Thyroid gland (tissue), 4 donors: ENCODE measurements around the gene GLIPR2.

Experiments used
- CTCF ChIP-seq, 6 experiments: fragments of 200-600 bp in 3 of 6; fragments of 450-650 bp in 3 of 6; sonication (generic) in 3 of 6; IDR thresholded peaks; one replicate each; pipeline ENCODE4 v1.5.1; 2016 to 2019; ENCODE audit warnings: antibody characterized with exemption in 6 of 6, mild to moderate bottlenecking in 2 of 6, inconsistent platforms in 1 of 6, moderate library complexity in 1 of 6
- POLR2A ChIP-seq, 2 donors: fragments of 450-650 bp; IDR thresholded peaks; one replicate each; pipeline ENCODE4 v1.6.1; 2017; ENCODE audit warnings: antibody characterized with exemption in 2 of 2, mild to moderate bottlenecking in 2 of 2, moderate library complexity in 1 of 2

DNA sequence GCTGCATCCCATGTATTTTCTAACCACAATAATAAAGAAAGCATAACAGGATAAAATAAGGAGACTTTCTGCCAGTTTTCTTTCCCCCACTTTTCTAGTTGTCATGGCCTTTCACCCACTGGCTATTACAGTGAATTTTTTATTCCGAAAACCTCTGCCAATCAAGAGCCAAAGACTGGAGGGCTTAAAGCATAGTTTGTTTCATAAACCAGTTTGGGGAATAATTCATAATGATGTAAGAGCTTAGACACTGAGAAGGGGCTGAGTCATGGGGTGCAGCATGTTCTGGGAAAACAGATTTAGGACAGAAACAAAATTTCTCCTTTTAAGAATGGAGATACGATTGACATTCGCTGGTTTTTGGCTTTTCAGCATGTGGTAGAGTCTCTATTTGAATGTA is 4.4 kb upstream of the GLIPR2 start:
- TF ChIP-seq POLR2A (IDR thresholded peaks at IDR 0.05) (no peak), CTCF (IDR thresholded peaks at IDR 0.05) (no peak)
